Left ventricle myocardium superior (tissue), 1 donor: Measurements from ENCODE around the gene SCN2A. TPM values are rescaled to one million over a fixed set of nuclear protein-coding genes. Genes with fewer than 3 reads are reported as not detected.
"Not testable (repeated sequence)": the region's sequence is repeated elsewhere in the genome, so short reads cannot be mapped to it uniquely, and the experiment has no call there.

ENCODE experiments used
- ATAC-seq: fragments of 200-7000 bp; cut with Tn5 transposase; one replicate; pipeline ENCODE4 v1.9.1; 2020; ENCODE audit warnings: mild to moderate bottlenecking, moderate library complexity
- DNase-seq: peaks from one replicate; pipeline ENCODE4 v3.0.0-alpha.2; 2020
- intact Hi-C: fragments of 100-400 bp; cut with micrococcal nuclease; formaldehyde crosslinking; loops from one replicate; pipeline ENCODE4 v1.11.0; 2022
- total RNA-seq: library from RNA; stranded (reverse); fragmentation: NEBNext Ultra II Directional; extraction: Animal tissue kit (Norgen Biotek cat#: 25700); gene quantifications from one replicate; pipeline ENCODE4 v1.2.1, GENCODE V29; 2021
- donor health status: DM: no; HTN: yes; CAD: no; lungs with severe emphysema.

SCN2A gene
- total RNA-seq, 1 donor from 2014 or later, result 0.30 TPM

- DNase-seq, result no peak
- ATAC-seq, result no peak
- intact Hi-C loops, result no loop called here
Measured at GRCh38 chr2:165245081-165245793, 6.0 kb downstream of the SCN2A start.

GRCh38 chr2:165248238-165248637 is 9.0 kb downstream of the SCN2A start:
- DNase-seq (no peak), ATAC-seq (no peak)
- intact Hi-C loops, result no loop called here

- no peak for ATAC-seq
- intact Hi-C loops, result no loop called here
Measured at GRCh38 chr2:165251366-165251765, 12.2 kb downstream of the SCN2A start.

DNA sequence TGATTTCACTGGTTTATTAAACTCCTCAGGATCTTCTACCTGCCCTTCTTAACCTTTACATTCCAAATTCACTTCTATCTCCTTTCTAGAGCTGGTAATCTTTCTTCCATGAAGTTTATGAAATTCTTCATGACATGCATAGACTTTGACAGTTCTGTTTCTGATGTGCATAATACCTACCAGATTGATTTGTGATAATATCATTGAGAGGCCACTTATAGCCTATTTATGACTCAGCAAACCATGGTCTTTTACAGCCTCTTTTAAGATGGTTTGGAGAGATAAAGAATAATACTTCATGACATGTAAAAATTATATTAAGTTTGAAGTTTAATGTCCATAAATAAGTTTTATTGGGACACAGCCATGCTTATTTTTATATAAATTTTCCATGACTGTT is 14.0 kb downstream of the SCN2A start:
- ATAC-seq, result no peak
- no peak for DNase-seq
- intact Hi-C loops, result no loop called here

More at GRCh38 chr2:165251366-165251765, 12.2 kb downstream of the SCN2A start:
- DNase-seq, result no peak

GRCh38 chr2:165256618-165257017 is 17.4 kb downstream of the SCN2A start:
- DNase-seq, result no peak
- intact Hi-C loops, result no loop called here
- no peak for ATAC-seq

DNA sequence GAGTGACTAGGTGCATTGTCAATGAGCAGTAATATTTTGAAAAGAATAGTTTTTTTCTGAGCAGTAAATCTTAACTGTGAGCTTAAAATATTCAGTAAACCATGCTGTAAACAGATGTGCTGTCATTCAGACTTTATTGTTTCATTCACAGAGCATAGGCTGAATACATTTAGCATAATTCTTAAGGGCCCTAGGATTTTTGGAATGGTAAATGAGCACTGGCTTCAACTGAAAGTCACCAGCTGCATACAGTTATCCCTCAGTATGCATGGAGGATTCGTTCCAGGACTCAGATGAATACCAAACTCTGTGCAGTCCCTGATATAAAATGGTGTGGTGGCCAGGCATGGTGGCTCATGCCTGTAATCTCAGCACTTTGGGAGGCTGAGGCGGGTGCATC is 21.1 kb downstream of the SCN2A start:
- ATAC-seq, DNase-seq, intact Hi-C loops: not testable (repeated sequence)

DNA sequence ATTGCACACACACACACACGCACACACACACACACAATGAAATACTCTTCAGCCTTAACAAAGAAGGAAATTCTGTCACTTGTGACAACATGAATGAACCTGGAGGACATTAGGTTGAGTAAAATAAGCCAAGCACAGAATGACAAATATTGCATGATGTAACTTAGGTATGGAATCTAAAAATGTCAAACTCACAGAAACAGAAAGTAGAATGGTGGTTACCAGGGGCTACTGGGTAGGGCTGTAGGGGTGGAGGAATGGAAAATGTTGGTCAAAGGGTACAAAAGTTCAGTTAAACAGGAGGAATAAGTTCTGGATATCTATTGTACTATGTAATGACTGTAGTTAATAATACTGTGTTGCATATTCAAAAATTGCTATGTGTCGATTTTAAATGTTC is 29.5 kb downstream of the SCN2A start:
- ATAC-seq (no peak), DNase-seq (no peak)
- intact Hi-C loops, result no loop called here

DNA sequence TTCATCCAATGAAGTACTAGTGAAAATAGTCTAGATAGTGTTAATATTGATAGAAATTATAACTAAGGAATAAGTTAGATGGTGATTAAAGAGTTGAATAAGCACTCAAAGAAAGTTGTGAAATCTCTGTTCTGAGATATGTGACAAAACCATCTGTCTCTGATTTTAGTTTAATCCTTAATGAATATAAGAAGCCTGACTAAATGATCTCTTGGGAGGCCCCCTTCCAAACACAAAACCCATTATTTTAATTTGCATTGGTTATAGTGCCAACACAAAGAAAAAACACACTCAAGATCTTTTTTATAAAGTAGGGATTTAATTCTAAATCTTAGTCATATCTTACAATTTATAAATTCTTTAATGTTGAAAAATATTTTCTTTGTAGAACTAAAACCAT is 34.0 kb downstream of the SCN2A start:
- DNase-seq (no peak), ATAC-seq (no peak)
- intact Hi-C loops, result no loop called here

- intact Hi-C loops, result no loop called here
- peak; percentile 80 for DNase-seq
Measured at GRCh38 chr2:165274698-165275097, 35.5 kb downstream of the SCN2A start.

GRCh38 chr2:165275932-165276331 is 36.7 kb downstream of the SCN2A start:
- intact Hi-C loops, result no loop called here
- ATAC-seq (no peak), DNase-seq (no peak)

More at GRCh38 chr2:165274698-165275097, 35.5 kb downstream of the SCN2A start:
- ATAC-seq, result peak; percentile 99

DNA sequence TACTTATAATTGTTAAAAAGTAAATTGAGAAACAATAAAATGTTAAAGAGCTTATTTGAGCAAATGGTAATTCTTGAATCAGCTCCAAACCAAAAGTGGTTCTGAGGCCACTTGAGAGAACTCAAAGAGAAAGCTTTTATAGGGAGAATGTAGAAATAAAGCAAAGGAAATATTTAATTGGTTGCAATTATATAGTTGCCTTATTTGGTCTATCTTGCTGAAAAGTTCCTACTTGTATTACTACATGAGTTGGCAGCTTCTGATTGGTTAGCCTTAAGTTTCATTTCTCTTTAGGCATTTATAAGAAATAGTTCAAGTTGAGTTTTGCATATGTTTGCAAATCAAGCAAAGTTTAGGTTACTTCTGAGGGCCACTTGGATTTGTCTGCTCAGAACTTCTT is 38.1 kb downstream of the SCN2A start:
- intact Hi-C loops, result no loop called here
- DNase-seq (no peak), ATAC-seq (no peak)

GRCh38 chr2:165277860-165278656 is 38.8 kb downstream of the SCN2A start:
- intact Hi-C loops, result no loop called here
- no peak for ATAC-seq
- no peak for DNase-seq

DNA sequence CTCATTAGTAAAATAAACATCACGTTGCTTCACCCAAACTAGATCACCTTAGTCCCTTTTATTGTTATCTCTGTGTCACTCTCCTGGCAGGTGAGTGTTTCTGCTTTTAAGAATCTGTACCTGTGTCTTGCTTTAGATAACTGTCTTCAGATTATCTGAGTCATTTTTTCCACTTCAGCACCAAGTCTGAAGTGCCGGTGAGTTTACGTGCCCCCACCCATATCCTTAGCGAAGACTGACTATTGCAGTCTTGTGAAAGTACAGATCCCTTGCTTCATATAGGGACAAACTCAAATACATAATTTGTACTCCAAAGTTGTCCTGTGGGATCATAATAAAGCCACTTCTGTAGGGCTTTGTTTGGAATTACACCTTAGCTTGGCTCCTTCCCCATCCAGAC is 41.1 kb downstream of the SCN2A start:
- ATAC-seq (no peak), DNase-seq (no peak)
- intact Hi-C loops, result no loop called here

- DNase-seq (no peak), ATAC-seq (no peak)
- intact Hi-C loops, result no loop called here
Measured at GRCh38 chr2:165281387-165281786, 42.2 kb downstream of the SCN2A start.

GRCh38 chr2:165283342-165283741 is 44.1 kb downstream of the SCN2A start:
- no peak for ATAC-seq
- intact Hi-C loops, result no loop called here
- no peak for DNase-seq

DNA sequence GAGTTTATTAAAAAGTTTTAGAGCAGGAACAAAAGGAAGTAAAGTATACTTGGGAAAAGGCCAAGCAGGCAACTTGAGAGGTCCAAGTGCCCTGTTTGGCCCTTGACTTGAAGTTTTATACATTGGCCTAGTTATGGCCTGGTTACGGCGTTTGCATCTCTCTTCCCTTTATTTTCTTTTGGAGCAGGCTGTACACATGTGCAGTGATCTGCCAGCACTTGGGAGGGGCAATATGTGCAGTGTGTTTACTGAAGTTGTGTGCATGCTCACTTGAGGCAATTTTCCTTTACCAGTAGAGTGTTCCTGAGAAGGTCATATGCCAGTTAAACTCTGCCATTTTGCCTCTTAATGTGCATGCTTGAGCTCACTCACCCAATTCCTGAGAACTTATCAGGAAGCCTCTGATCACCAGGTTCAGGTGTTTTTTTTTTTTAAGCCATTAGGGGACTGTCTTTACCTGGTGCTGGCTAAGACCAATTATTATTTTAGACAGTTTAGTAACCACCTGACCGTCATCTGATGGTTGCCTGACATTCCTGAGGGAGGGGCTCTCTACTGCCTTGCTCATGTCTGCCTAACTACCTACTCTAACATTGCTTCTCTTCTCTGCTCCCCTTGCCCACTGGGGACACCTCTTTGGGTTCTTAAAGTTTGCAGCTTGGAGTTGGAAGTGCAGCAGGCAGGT is 48.0 kb downstream of the SCN2A start:
- intact Hi-C loops, result no loop called here
- ATAC-seq (no peak), DNase-seq (no peak)

- ATAC-seq (no peak), DNase-seq (no peak)
- intact Hi-C loops, result no loop called here
Measured at GRCh38 chr2:165289069-165289468, 49.9 kb downstream of the SCN2A start.

DNA sequence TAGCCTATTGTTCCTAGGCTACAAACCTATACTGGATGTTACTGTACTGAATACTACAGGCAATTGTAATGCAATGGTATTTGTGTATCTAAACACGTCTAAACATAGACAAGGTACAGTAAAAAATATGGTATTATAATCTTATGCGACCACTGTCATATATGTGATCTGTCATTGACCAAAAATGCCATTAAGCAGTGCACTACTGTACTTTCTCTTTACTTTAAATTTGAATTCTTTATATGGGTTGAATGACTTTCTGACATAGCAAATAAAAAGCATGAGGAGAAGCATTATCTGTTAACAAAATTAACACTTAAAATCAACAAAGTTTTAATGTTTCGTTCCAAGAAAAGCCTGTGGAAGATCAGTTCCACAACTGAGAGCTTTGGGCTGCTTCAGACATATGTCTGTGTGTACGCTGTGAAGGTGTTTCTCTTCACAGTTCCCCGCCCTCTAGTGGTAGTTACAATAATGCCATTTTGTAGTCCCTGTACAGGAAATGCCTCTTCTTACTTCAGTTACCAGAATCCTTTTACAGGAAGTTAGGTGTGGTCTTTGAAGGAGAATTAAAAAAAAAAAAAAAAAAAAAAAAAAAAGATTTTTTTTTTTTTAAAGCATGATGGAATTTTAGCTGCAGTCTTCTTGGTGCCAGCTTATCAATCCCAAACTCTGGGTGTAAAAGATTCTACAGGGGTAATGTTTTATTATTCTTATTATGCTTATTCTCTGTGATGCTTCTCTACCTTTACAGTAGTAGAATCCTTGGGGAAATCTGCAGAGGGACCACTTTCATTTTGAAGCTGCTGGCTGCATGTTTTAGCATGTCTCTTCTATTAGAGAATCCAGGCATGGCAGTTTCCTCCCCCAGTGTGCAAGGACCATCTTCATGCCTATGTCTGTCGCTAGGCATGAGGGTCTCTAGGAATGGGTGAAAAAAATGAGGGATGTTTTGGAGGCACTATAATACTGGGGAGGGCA is 54.5 kb downstream of the SCN2A start:
- DNase-seq (no peak), ATAC-seq (peak; percentile 99)
- intact Hi-C loops, result loop anchor here (5.0 to 10.0 kb wide), 2 partner anchors 56 to 299 kb away; partner anchors contain the start of gene SCN2A

- DNase-seq (no peak), ATAC-seq (no peak)
- intact Hi-C loops, result loop anchor here (5.0 to 10.0 kb wide), 2 partner anchors 58 to 300 kb away; partner anchors contain the start of gene SCN2A
Measured at GRCh38 chr2:165294912-165295311, 55.7 kb downstream of the SCN2A start.
